Activated gamma-delta T cell (primary cell): Measurements from ENCODE around the gene ATP12A.

ENCODE experiments used
- DNase-seq: peaks from one replicate; lab custom pipeline; 2025; lab: John Stamatoyannopoulos, UW

The ATP12A gene

GRCh38 chr13:24663089-24663395 lies 17.2 kb upstream of the ATP12A start:
- no peak for DNase-seq

- no peak for DNase-seq
These were observed 16.6 kb upstream of the ATP12A start for GRCh38 chr13:24663586-24663985.

- no peak for DNase-seq
These were observed 15.3 kb upstream of the ATP12A start for GRCh38 chr13:24664726-24665409.

GRCh38 chr13:24668511-24668910 lies 11.7 kb upstream of the ATP12A start:
- no peak for DNase-seq

GRCh38 chr13:24668955-24669582 lies 11.1 kb upstream of the ATP12A start:
- no peak for DNase-seq

GRCh38 chr13:24670174-24670573 lies 10.0 kb upstream of the ATP12A start:
- no peak for DNase-seq

GRCh38 chr13:24670961-24671381 lies 9.2 kb upstream of the ATP12A start:
- no peak for DNase-seq

- no peak for DNase-seq
These were observed 8.7 kb upstream of the ATP12A start for GRCh38 chr13:24671386-24672113.

- no peak for DNase-seq
These were observed 7.8 kb upstream of the ATP12A start for GRCh38 chr13:24672141-24673132.

- no peak for DNase-seq
These were observed 4.2 kb upstream of the ATP12A start for GRCh38 chr13:24675806-24676570.

GRCh38 chr13:24678151-24678550 lies 2.1 kb upstream of the ATP12A start:
- no peak for DNase-seq

- no peak for DNase-seq
These were observed 522 bp upstream of the ATP12A start for GRCh38 chr13:24679686-24680085.

- no peak for DNase-seq
These were observed 855 bp downstream of the ATP12A start for GRCh38 chr13:24680921-24681604.

- no peak for DNase-seq
These were observed 1.7 kb downstream of the ATP12A start for GRCh38 chr13:24681930-24682329.

GRCh38 chr13:24682353-24682752 lies 2.1 kb downstream of the ATP12A start:
- DNase-seq = no peak

GRCh38 chr13:24683351-24683750 lies 3.1 kb downstream of the ATP12A start:
- DNase-seq = no peak

GRCh38 chr13:24683838-24684599 lies 3.8 kb downstream of the ATP12A start:
- DNase-seq = peak; percentile 11

GRCh38 chr13:24684600-24684998 lies 4.4 kb downstream of the ATP12A start:
- DNase-seq = no peak

GRCh38 chr13:24685314-24685713 lies 5.1 kb downstream of the ATP12A start:
- DNase-seq = no peak

GRCh38 chr13:24687611-24688010 lies 7.4 kb downstream of the ATP12A start:
- no peak for DNase-seq
